Heart left ventricle (tissue), 16 donors: ENCODE results near the gene GIMD1. TPM values are rescaled to one million over a fixed set of nuclear protein-coding genes. Genes with fewer than 3 reads are reported as not detected.

Experiments
- ATAC-seq, 4 donors: fragments of 200-7000 bp; cut with Tn5 transposase; one replicate each; pipeline ENCODE4 v1.9.1; 2020 to 2022; ENCODE audit warnings: moderate library complexity in 4 of 4, mild to moderate bottlenecking in 3 of 4, moderate number of reproducible peaks in 1 of 4
- DNase-seq, 5 donors: peaks; one replicate each; pipeline ENCODE4 v3.0.0-alpha.2; 2020
- H3K27ac ChIP-seq, 12 donors: fragments of 200-600 bp; sonication (generic) in 4 of 12; one replicate each; pipeline versions ENCODE4 v1.5.0 to v1.8.0; 2016 to 2022; ENCODE audit warnings: mild to moderate bottlenecking in 2 of 12
- H3K27me3 ChIP-seq, 9 donors: fragments of 200-600 bp; sonication (generic) in 2 of 9; one replicate each; pipeline versions ENCODE4 v1.5.1 to v1.8.0; 2016 to 2022; ENCODE audit warnings: mild to moderate bottlenecking in 3 of 9
- H3K36me3 ChIP-seq, 9 donors: fragments of 200-600 bp; sonication (generic) in 2 of 9; one replicate each; pipeline versions ENCODE4 v1.5.0 to v1.8.0; 2018 to 2022; ENCODE audit warnings: mild to moderate bottlenecking in 2 of 9
- H3K4me1 ChIP-seq, 12 donors: fragments of 200-600 bp; sonication (generic) in 4 of 12; one replicate each; pipeline versions ENCODE4 v1.5.0 to v1.8.0; 2016 to 2022; ENCODE audit warnings: mild to moderate bottlenecking in 3 of 12
- H3K4me3 ChIP-seq, 12 donors: fragments of 200-600 bp; sonication (generic) in 4 of 12; one replicate each; pipeline versions ENCODE4 v1.5.0 to v1.8.0; 2017 to 2022; ENCODE audit warnings: mild to moderate bottlenecking in 9 of 12, moderate library complexity in 4 of 12
- H3K9me3 ChIP-seq, 12 donors: fragments of 200-600 bp; sonication (generic) in 4 of 12; one replicate each; pipeline versions ENCODE4 v1.5.0 to v1.8.0; 2016 to 2022; ENCODE audit warnings: mild to moderate bottlenecking in 1 of 12
- POLR2A ChIP-seq, 2 donors: fragments of 450-650 bp; IDR thresholded peaks; one replicate each; pipeline ENCODE4 v1.6.1; 2017; ENCODE audit warnings: antibody characterized with exemption in 2 of 2, mild to moderate bottlenecking in 2 of 2, moderate library complexity in 2 of 2
- WGBS, 4 donors: extraction: QIAGEN DNeasy Blood & Tissue Kit in 2 of 4; methylation state at CpG; one replicate each; pipeline versions ENCODE4 v1.1.5 to v1.1.7; 2013 to 2018; 5-methylcytosine and 5-hydroxymethylcytosine counted together
- intact Hi-C, 10 donors: fragments of 100-400 bp; cut with DNase I; formaldehyde crosslinking; loops; one replicate each; pipeline versions ENCODE4 v1.11.1 to v1.14.2; 2022
- polyA plus RNA-seq, 2 donors: library from polyadenylated mRNA; stranded (reverse); fragments of 200-250 nt; gene quantifications; one replicate each; pipeline ENCODE4 v1.2.3, GENCODE V29; 2013
- total RNA-seq, 9 donors: library from RNA; depleted of rRNA in 2 of 9; stranded (reverse); fragments of >200 nt in 2 of 9; fragmentation: NEBNext Ultra II Directional in 3 of 9; extraction: Animal tissue kit (Norgen Biotek cat#: 25700) in 3 of 9; gene quantifications; one replicate each; pipeline versions ENCODE4 v1.1.0 to v1.2.4, GENCODE V29; 2016 to 2023
- TF ChIP-seq, protein P1 (sequence below), 12 donors: fragments of 200-600 bp; sonication (generic) in 4 of 12; IDR thresholded peaks; one replicate each; pipeline versions ENCODE4 v1.5.0 to v1.8.0; 2018 to 2022; ENCODE audit warnings: antibody characterized with exemption in 12 of 12, mild to moderate bottlenecking in 5 of 12
- donor health status: ischemic (EF 13 %, LVEDD 7.1; RV severe dilation, severe dysfunction).
- donor health status: healthy with polysubstance abuse.
- donor health status: DM: no; HTN: yes; CAD: no.
- donor health status: DM: no; HTN: no; CAD: no.
- donor health status: ischemic (EF 25% LVEDD 6.9; RV normal size, moderate dysfunction).
- donor health status: ischemic (EF 25% LVEDD 5.7; RV mildly dilated, moderate dysfunction).
- donor health status: healthy.
- donor health status: DM: yes; HTN: yes; CAD: no.
- donor health status: ischemic (EF 35%, LVEDD 5.7; RV mildly dilated, moderate dysfunction).
- donor health status: nonischemic (EF 11% LVEDD 7.7; RV severe dilation, severe dysfunction).
- donor health status: DM: yes; HTN: yes; CAD: no.
- donor health status: PGD.
- donor health status: ischemic (EF 29% LVEDD 5.4; RV normal size, mild dysfunction).
- donor health status: nonischemic (EF 23%, LVEDD 6.1; RV moderate dilation, normal function).

GIMD1 gene
- total and polyA plus RNA-seq, 11 donors, result not detected

DNA sequence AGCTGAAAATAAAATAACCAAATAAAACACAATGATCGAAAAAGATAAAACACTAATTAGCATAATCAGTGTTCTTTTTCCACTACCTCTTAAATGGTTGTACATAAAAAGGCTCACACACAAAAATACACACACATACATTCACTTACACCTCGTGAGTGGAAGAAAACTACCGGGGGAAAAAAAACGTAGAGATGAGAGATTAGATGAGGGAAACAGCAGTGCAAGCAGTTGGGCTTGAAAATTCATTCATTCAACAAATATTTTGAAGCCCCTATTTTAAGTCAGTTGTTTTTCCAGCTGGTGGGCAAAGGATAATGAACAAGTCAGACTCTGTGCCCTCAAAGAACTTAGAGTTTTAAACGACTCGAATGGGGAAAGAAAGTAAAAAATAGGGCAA is 53.6 kb downstream of the GIMD1 start:
- intact Hi-C loops, result no loop called here
- Histone ChIP-seq H3K9me3 (no peaks in the 10 kb centered on the region), H3K27me3 (no peaks in the 10 kb centered on the region), H3K36me3 (no peaks in the 10 kb centered on the region), H3K4me1 (peaks cover 0 to 48% (median 30%) of the 10 kb centered on the region in 12 donors), H3K27ac (peak overlapping the region in 3 of 12 donors; percentile 93 to 98 (median 94)), H3K4me3 (peak overlapping the region in 10 of 12 donors; percentile 58 to 95 (median 84))
- 34 to 45% (median 39%) methylated on average over 6 of the region's 6 CpGs for WGBS, 4 donors
- TF ChIP-seq, protein P1, sequence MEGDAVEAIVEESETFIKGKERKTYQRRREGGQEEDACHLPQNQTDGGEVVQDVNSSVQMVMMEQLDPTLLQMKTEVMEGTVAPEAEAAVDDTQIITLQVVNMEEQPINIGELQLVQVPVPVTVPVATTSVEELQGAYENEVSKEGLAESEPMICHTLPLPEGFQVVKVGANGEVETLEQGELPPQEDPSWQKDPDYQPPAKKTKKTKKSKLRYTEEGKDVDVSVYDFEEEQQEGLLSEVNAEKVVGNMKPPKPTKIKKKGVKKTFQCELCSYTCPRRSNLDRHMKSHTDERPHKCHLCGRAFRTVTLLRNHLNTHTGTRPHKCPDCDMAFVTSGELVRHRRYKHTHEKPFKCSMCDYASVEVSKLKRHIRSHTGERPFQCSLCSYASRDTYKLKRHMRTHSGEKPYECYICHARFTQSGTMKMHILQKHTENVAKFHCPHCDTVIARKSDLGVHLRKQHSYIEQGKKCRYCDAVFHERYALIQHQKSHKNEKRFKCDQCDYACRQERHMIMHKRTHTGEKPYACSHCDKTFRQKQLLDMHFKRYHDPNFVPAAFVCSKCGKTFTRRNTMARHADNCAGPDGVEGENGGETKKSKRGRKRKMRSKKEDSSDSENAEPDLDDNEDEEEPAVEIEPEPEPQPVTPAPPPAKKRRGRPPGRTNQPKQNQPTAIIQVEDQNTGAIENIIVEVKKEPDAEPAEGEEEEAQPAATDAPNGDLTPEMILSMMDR (IDR thresholded peaks at IDR 0.05), result no peak
- TF ChIP-seq POLR2A (IDR thresholded peaks at IDR 0.05), result no peak
- no peak for ATAC-seq
- DNase-seq, result no peak

DNA sequence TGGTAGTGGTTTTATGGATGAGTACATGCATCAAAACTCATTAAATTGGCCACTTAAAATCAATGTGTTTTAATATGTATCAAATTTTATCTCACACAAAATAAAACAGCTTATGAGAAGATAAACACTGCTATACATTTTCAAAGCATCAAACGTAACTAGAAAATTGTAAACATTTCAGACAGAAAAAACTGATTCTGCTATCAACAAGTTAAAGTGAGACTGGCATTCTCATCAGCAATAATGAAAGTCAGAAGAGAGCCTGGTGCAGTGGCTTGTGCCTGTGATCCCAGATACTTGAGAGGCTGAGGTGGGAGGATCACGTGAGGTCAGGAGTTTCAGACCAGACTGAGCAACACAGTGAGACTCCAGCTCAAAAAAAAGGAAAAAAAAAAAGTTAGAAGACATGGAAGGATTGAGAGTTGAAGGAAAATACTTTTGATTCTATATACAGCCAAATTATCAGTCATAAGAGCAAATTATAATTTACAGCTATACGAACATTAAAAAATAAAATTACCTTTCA is 55.5 kb downstream of the GIMD1 start:
- Histone ChIP-seq H3K4me1 (peaks cover 0 to 36% (median 25%) of the 10 kb centered on the region in 12 donors), H3K4me3 (no peak overlapping the region), H3K36me3 (peaks cover 0 to 8% (median 7%) of the 10 kb centered on the region in 9 donors), H3K27me3 (no peaks in the 10 kb centered on the region), H3K9me3 (no peaks in the 10 kb centered on the region), H3K27ac (no peak overlapping the region)
- TF ChIP-seq POLR2A (IDR thresholded peaks at IDR 0.05), result no peak
- TF ChIP-seq, protein P1 (IDR thresholded peaks at IDR 0.05), result no peak
- 82 to 85% (median 83%) methylated on average over 3 of the region's 3 CpGs for WGBS, 4 donors
- no peak for ATAC-seq
- intact Hi-C loops, result no loop called here
- no peak for DNase-seq

DNA sequence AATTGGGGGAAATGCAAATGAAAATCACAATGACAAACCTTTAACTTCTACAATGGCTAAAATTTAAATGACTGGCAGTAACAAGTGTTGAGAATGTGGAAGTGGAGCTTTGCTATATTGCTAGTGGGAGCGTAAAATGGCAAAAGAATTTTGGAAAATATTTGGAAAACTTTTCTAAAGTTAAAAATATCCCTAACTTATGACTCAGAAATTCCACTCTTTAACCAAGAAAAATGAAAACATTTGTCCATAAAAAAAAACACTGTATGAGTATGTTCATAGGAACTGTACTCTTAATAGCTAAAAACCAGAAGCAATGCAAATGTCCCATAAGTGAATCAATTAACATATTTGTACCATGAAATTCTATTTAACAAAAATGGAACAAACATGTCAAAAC is 56.2 kb downstream of the GIMD1 start:
- no peak for TF ChIP-seq POLR2A (IDR thresholded peaks at IDR 0.05)
- TF ChIP-seq, protein P1 (IDR thresholded peaks at IDR 0.05), result no peak
- intact Hi-C loops, result no loop called here
- Histone ChIP-seq H3K4me3 (no peak overlapping the region), H3K27me3 (no peaks in the 10 kb centered on the region), H3K36me3 (peaks cover 0 to 15% (median 12%) of the 10 kb centered on the region in 9 donors), H3K9me3 (no peaks in the 10 kb centered on the region), H3K4me1 (peaks cover 0 to 30% (median 18%) of the 10 kb centered on the region in 12 donors), H3K27ac (no peak overlapping the region)
- WGBS, 4 donors, result 75 to 85% (median 81%) methylated on average over 1 of the region's 1 CpG
- DNase-seq (no peak), ATAC-seq (no peak)

Other genes with a start within 250 kb of the GIMD1 start
- gene TBCK, start 52.6 kb downstream of the GIMD1 start, total RNA-seq, result 10 to 100 TPM; 10.8 to 27.1 (median 16.9) TPM
- gene TBCK, start 52.6 kb downstream of the GIMD1 start, polyA plus RNA-seq, result 1 to 10 TPM; 5.0 to 6.7 TPM
- gene AIMP1, start 52.2 kb downstream of the GIMD1 start, total RNA-seq, result 10 to 100 TPM; 15.6 to 37.7 (median 35.6) TPM
- gene AIMP1, start 52.2 kb downstream of the GIMD1 start, polyA plus RNA-seq, result 10 to 100 TPM; 22.5 to 28.3 TPM